Amygdala (tissue), 56 donors: Measurements from ENCODE around the gene RHOJ.
A peak's percentile ranks its signal among the peaks of the same experiment; 100 is the strongest.
"Not testable (repeated sequence)": the region's sequence is repeated elsewhere in the genome, so short reads cannot be mapped to it uniquely, and the experiment has no call there.

ENCODE experiments used
- DNase-seq, 56 donors: peaks; one replicate each; lab custom pipeline; 2025; lab: John Stamatoyannopoulos, UW

Gene RHOJ

GRCh38 chr14:63204407-63205043 lies at the start of gene RHOJ:
Gene RHOJ (plus strand): TSS chr14:63204443. CDS start chr14:63204870, 427 bp downstream.
- DNase-seq: peak in 26 of 56 donors; percentile 2 to 48 (median 16)

- no peak for DNase-seq
These were observed 48.6 kb upstream of the RHOJ start for GRCh38 chr14:63155511-63156185.

- no peak for DNase-seq
These were observed 47.0 kb upstream of the RHOJ start for GRCh38 chr14:63157195-63157594.

- no peak for DNase-seq
These were observed 40.9 kb upstream of the RHOJ start for GRCh38 chr14:63163306-63163705.

- no peak for DNase-seq
These were observed 40.0 kb upstream of the RHOJ start for GRCh38 chr14:63164108-63164683.

- not testable (repeated sequence) for DNase-seq
These were observed 39.0 kb upstream of the RHOJ start for GRCh38 chr14:63165267-63165666.

- no peak for DNase-seq
These were observed 37.2 kb upstream of the RHOJ start for GRCh38 chr14:63167044-63167443.

- peak in 2 of 56 donors; percentile 17 to 26 for DNase-seq
These were observed 29.5 kb upstream of the RHOJ start for GRCh38 chr14:63174760-63175191.

GRCh38 chr14:63175531-63175930 lies 28.7 kb upstream of the RHOJ start:
- DNase-seq: no peak

GRCh38 chr14:63178912-63179311 lies 25.3 kb upstream of the RHOJ start:
- no peak for DNase-seq

- no peak for DNase-seq
These were observed 24.9 kb upstream of the RHOJ start for GRCh38 chr14:63179383-63179782.

GRCh38 chr14:63180011-63180410 lies 24.2 kb upstream of the RHOJ start:
- DNase-seq: no peak

GRCh38 chr14:63182968-63183367 lies 21.3 kb upstream of the RHOJ start:
- no peak for DNase-seq

GRCh38 chr14:63186453-63186852 lies 17.8 kb upstream of the RHOJ start:
- no peak for DNase-seq

- no peak for DNase-seq
These were observed 13.0 kb upstream of the RHOJ start for GRCh38 chr14:63191211-63191610.

- DNase-seq: no peak
These were observed 12.2 kb upstream of the RHOJ start for GRCh38 chr14:63192085-63192484.

GRCh38 chr14:63193236-63193635 lies 11.0 kb upstream of the RHOJ start:
- no peak for DNase-seq

GRCh38 chr14:63200035-63200740 lies 4.1 kb upstream of the RHOJ start:
- DNase-seq: no peak

- DNase-seq: no peak
These were observed 3.5 kb upstream of the RHOJ start for GRCh38 chr14:63200767-63201166.

GRCh38 chr14:63203015-63203414 lies 1.2 kb upstream of the RHOJ start:
- no peak for DNase-seq
